ENCODE data around the gene ZNF609.
A peak's percentile ranks its signal among the peaks of the same experiment; 100 is the strongest.

Gene ZNF609

DNA sequence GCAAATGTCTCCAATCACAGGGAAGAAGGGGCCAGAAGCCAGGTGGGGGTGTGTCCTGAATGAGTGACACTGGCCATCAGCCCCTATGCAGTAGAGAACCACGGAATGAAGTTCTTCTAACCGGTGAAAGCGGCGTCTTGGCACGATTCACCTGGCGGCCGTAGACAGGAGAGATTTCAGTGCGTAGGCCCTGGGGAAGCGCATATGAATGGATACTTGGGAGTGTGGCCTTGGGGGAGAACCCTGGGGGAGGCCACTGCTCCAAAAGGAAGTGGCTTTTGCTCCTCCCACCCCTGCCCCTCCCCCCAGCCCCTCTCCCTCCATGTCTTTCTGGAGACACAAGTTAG, 271.4 kb downstream of the ZNF609 start:
- Histone ChIP-seq H3K9ac (ENCODE audit: low read length) (no peak overlapping the region), H3K4me2 (ENCODE audit: low read length) (peak overlapping the region; percentile 60), H3K79me2 (ENCODE audit: low read length) (no peaks in the 10 kb centered on the region), H3K4me1 (ENCODE audit: low read length) (peaks cover 8% of the 10 kb centered on the region), H3K27me3 (ENCODE audit: low read depth, low read length) (peaks cover 9% of the 10 kb centered on the region), H3K27ac (ENCODE audit: low read length) (no peak overlapping the region), H3K4me3 (ENCODE audit: low read length) (no peak overlapping the region), H3K9me3 (ENCODE audit: insufficient read depth, low read length) (no peaks in the 10 kb centered on the region), H4K20me1 (ENCODE audit: insufficient read depth, low read length) (no peaks in the 10 kb centered on the region), H2AFZ (ENCODE audit: low read depth, low read length) (peak overlapping the region; percentile 47; the same call in 1 of the 2 replicates), H3K36me3 (replicated peaks; ENCODE audit: low read depth, low read length) (no peaks in the 10 kb centered on the region)
- TF ChIP-seq EZH2phosphoT487 (IDR thresholded peaks at IDR 0.05; ENCODE audit: low read depth) = no peak
- TF ChIP-seq, protein P1, sequence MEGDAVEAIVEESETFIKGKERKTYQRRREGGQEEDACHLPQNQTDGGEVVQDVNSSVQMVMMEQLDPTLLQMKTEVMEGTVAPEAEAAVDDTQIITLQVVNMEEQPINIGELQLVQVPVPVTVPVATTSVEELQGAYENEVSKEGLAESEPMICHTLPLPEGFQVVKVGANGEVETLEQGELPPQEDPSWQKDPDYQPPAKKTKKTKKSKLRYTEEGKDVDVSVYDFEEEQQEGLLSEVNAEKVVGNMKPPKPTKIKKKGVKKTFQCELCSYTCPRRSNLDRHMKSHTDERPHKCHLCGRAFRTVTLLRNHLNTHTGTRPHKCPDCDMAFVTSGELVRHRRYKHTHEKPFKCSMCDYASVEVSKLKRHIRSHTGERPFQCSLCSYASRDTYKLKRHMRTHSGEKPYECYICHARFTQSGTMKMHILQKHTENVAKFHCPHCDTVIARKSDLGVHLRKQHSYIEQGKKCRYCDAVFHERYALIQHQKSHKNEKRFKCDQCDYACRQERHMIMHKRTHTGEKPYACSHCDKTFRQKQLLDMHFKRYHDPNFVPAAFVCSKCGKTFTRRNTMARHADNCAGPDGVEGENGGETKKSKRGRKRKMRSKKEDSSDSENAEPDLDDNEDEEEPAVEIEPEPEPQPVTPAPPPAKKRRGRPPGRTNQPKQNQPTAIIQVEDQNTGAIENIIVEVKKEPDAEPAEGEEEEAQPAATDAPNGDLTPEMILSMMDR (IDR thresholded peaks at IDR 0.05; ENCODE audit: low read depth, low read length) = no peak

DNA sequence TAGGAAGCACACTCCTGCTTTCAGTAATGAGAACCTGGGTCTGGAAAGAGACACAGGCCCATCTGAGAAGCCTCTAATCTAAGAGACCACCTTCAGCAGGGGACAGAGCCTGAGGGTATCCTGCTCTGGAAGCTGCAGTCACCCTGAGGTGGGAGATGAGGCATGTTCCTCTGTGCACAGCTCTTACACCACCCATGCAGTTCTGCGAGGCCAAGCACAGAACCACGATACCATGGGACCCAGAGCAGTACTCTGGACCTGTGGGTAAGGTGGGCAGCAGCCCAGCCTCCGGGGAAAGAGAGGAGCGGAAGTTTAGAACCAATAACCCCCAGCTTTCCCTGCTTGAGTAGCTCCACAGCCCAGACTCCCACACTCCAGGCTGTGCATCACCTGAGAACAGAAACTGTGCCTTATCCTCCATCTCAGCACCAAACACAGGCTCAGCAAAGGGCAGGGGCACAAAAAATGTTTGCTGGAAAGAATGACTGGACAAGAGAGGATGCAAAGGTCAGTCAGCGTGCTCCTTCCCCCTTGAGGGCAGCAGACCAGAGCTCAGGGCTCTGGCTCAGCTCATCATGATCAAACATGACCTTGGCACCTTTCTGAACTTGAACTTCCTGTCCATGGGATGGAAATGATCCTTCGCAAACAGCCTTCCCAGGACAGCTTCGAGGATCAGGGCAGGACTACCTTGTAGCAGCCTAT, 271.9 kb downstream of the ZNF609 start:
- Histone ChIP-seq H3K4me3 (ENCODE audit: low read length) (no peak overlapping the region), H3K36me3 (replicated peaks; ENCODE audit: low read depth, low read length) (no peaks in the 10 kb centered on the region), H4K20me1 (ENCODE audit: insufficient read depth, low read length) (no peaks in the 10 kb centered on the region), H2AFZ (ENCODE audit: low read depth, low read length) (no peak overlapping the region), H3K9me3 (ENCODE audit: insufficient read depth, low read length) (no peaks in the 10 kb centered on the region), H3K4me2 (ENCODE audit: low read length) (no peak overlapping the region), H3K79me2 (ENCODE audit: low read length) (no peaks in the 10 kb centered on the region), H3K27me3 (ENCODE audit: low read depth, low read length) (peaks cover 9% of the 10 kb centered on the region), H3K9ac (ENCODE audit: low read length) (no peak overlapping the region), H3K27ac (ENCODE audit: low read length) (no peak overlapping the region), H3K4me1 (ENCODE audit: low read length) (peaks cover 8% of the 10 kb centered on the region)
- TF ChIP-seq EZH2phosphoT487 (IDR thresholded peaks at IDR 0.05; ENCODE audit: low read depth) = no peak
- TF ChIP-seq, protein P1 (IDR thresholded peaks at IDR 0.05; ENCODE audit: low read depth, low read length) = no peak
